Measurements from ENCODE around the gene PDGFD.

The PDGFD gene

GRCh38 chr11:104148074-104148473 lies 15.9 kb downstream of the PDGFD start:
- Histone ChIP-seq H3K27ac (ENCODE audit: poor library complexity, severe bottlenecking) (no peak overlapping the region), H3K9me3 (ENCODE audit: severe bottlenecking) (no peaks in the 10 kb centered on the region), H3K4me1 (ENCODE audit: insufficient read depth, poor library complexity, severe bottlenecking) (peaks cover 6% of the 10 kb centered on the region), H3K4me3 (ENCODE audit: severe bottlenecking) (no peak overlapping the region), H3K36me3 (ENCODE audit: low read depth) (no peaks in the 10 kb centered on the region), H3K27me3 (ENCODE audit: insufficient read depth, poor library complexity, severe bottlenecking) (no peaks in the 10 kb centered on the region)
- TF ChIP-seq, protein P1, sequence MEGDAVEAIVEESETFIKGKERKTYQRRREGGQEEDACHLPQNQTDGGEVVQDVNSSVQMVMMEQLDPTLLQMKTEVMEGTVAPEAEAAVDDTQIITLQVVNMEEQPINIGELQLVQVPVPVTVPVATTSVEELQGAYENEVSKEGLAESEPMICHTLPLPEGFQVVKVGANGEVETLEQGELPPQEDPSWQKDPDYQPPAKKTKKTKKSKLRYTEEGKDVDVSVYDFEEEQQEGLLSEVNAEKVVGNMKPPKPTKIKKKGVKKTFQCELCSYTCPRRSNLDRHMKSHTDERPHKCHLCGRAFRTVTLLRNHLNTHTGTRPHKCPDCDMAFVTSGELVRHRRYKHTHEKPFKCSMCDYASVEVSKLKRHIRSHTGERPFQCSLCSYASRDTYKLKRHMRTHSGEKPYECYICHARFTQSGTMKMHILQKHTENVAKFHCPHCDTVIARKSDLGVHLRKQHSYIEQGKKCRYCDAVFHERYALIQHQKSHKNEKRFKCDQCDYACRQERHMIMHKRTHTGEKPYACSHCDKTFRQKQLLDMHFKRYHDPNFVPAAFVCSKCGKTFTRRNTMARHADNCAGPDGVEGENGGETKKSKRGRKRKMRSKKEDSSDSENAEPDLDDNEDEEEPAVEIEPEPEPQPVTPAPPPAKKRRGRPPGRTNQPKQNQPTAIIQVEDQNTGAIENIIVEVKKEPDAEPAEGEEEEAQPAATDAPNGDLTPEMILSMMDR (IDR thresholded peaks at IDR 0.05; ENCODE audit: poor library complexity, severe bottlenecking): no peak
- ATAC-seq (ENCODE audit: low read depth) (peak; percentile 40; the same call in 1 of the 3 replicates), DNase-seq (ENCODE audit: low spot score) (no peak)

DNA sequence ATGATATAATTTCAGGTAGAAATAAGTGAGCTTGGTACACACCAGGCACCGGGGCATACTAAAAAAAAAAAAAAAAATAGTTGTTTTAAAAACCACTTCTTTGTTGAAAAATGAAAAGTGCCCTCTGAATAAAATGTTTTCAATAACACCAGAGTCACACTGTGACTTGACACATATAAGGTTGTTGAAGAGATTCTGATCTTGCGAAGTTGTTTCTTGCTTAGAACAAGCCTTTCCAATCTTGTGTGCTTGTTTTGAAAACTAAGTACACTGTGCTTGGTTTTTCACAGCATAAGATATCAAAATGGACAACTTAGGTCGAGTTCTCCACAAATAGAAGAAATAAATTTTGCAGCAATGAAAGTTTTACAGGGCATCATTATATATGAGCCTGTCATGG lies 17.0 kb downstream of the PDGFD start:
- Histone ChIP-seq H3K4me3 (ENCODE audit: severe bottlenecking) (no peak overlapping the region), H3K27me3 (ENCODE audit: insufficient read depth, poor library complexity, severe bottlenecking) (no peaks in the 10 kb centered on the region), H3K27ac (ENCODE audit: poor library complexity, severe bottlenecking) (no peak overlapping the region), H3K4me1 (ENCODE audit: insufficient read depth, poor library complexity, severe bottlenecking) (peaks cover 6% of the 10 kb centered on the region), H3K36me3 (ENCODE audit: low read depth) (no peaks in the 10 kb centered on the region), H3K9me3 (ENCODE audit: severe bottlenecking) (no peaks in the 10 kb centered on the region)
- TF ChIP-seq, protein P1 (IDR thresholded peaks at IDR 0.05; ENCODE audit: poor library complexity, severe bottlenecking): no peak
- ATAC-seq (ENCODE audit: low read depth) (no peak), DNase-seq (ENCODE audit: low spot score) (no peak)

- no peak for ATAC-seq (ENCODE audit: low read depth)
- Histone ChIP-seq H3K9me3 (ENCODE audit: severe bottlenecking) (no peaks in the 10 kb centered on the region), H3K27me3 (ENCODE audit: insufficient read depth, poor library complexity, severe bottlenecking) (no peaks in the 10 kb centered on the region), H3K4me1 (ENCODE audit: insufficient read depth, poor library complexity, severe bottlenecking) (peaks cover 6% of the 10 kb centered on the region), H3K27ac (ENCODE audit: poor library complexity, severe bottlenecking) (no peak overlapping the region), H3K4me3 (ENCODE audit: severe bottlenecking) (no peak overlapping the region), H3K36me3 (ENCODE audit: low read depth) (no peaks in the 10 kb centered on the region)
- TF ChIP-seq, protein P1 (IDR thresholded peaks at IDR 0.05; ENCODE audit: poor library complexity, severe bottlenecking): no peak
- no peak for DNase-seq (ENCODE audit: low spot score)
Observed at GRCh38 chr11:104146421-104146820, 17.5 kb downstream of the PDGFD start.

GRCh38 chr11:104145062-104145461 lies 18.9 kb downstream of the PDGFD start:
- Histone ChIP-seq H3K27ac (ENCODE audit: poor library complexity, severe bottlenecking) (no peak overlapping the region), H3K27me3 (ENCODE audit: insufficient read depth, poor library complexity, severe bottlenecking) (no peaks in the 10 kb centered on the region), H3K4me1 (ENCODE audit: insufficient read depth, poor library complexity, severe bottlenecking) (peaks cover 6% of the 10 kb centered on the region), H3K36me3 (ENCODE audit: low read depth) (no peaks in the 10 kb centered on the region), H3K4me3 (ENCODE audit: severe bottlenecking) (no peak overlapping the region), H3K9me3 (ENCODE audit: severe bottlenecking) (no peaks in the 10 kb centered on the region)
- ATAC-seq (ENCODE audit: low read depth) (no peak), DNase-seq (ENCODE audit: low spot score) (no peak)
- TF ChIP-seq, protein P1 (IDR thresholded peaks at IDR 0.05; ENCODE audit: poor library complexity, severe bottlenecking): no peak

GRCh38 chr11:104142698-104143097 lies 21.2 kb downstream of the PDGFD start:
- TF ChIP-seq, protein P1 (IDR thresholded peaks at IDR 0.05; ENCODE audit: poor library complexity, severe bottlenecking): no peak
- DNase-seq (ENCODE audit: low spot score): no peak
- Histone ChIP-seq H3K27ac (ENCODE audit: poor library complexity, severe bottlenecking) (no peak overlapping the region), H3K36me3 (ENCODE audit: low read depth) (no peaks in the 10 kb centered on the region), H3K27me3 (ENCODE audit: insufficient read depth, poor library complexity, severe bottlenecking) (no peaks in the 10 kb centered on the region), H3K4me3 (ENCODE audit: severe bottlenecking) (no peak overlapping the region), H3K4me1 (ENCODE audit: insufficient read depth, poor library complexity, severe bottlenecking) (no peaks in the 10 kb centered on the region), H3K9me3 (ENCODE audit: severe bottlenecking) (no peaks in the 10 kb centered on the region)
- no peak for ATAC-seq (ENCODE audit: low read depth)
